H1 (cell line): ENCODE measurements around the gene CPA3. TPM values are rescaled to one million over a fixed set of nuclear protein-coding genes. Genes with fewer than 3 reads are reported as not detected.

ENCODE experiments used
- CTCF ChIA-PET: fragments of 300-600 bp; sonication (Branson Sonifier 250); formaldehyde crosslinking; loops from one replicate; lab custom pipeline; 2021; ENCODE audit not compliant: partially characterized antibody; lab: Charles Lee
- POLR2A ChIA-PET: fragments of 300-600 bp; sonication (Branson Sonifier 250); formaldehyde crosslinking; loops from one replicate; lab custom pipeline; 2021; ENCODE audit warnings: inconsistent platforms; ENCODE audit not compliant: partially characterized antibody; lab: Charles Lee
- DNase-seq, 2 experiments: peaks; one replicate each; pipeline versions ENCODE4 v3.0.0 to v3.0.0-alpha.2; 2010 to 2022; ENCODE audit warnings: low spot score in 2 of 2, low read depth in 1 of 2, mixed read lengths in 1 of 2
- FAIRE-seq: peaks from 2 replicates; lab custom pipeline; 2011; peaks lifted over from hg19 to GRCh38; lab: Jason Lieb, UNC
- H2AFZ ChIP-seq: 2 replicates; pipeline ENCODE4 v1.8.1; 2012; ENCODE audit warnings: low read length, inconsistent platforms
- H2AK5ac ChIP-seq: 2 replicates; pipeline ENCODE4 v1.6.1; 2013; ENCODE audit warnings: low read depth, low read length
- H2BK120ac ChIP-seq: replicated peaks from 2 replicates; pipeline ENCODE3; 2013; ENCODE audit warnings: low read depth, low read length, inconsistent platforms
- H2BK12ac ChIP-seq: 2 replicates; pipeline ENCODE4 v1.6.1; 2013; ENCODE audit warnings: low read depth, low read length
- H2BK15ac ChIP-seq: 2 replicates; pipeline ENCODE4 v1.6.1; 2013; ENCODE audit warnings: low read length
- H2BK20ac ChIP-seq: 2 replicates; pipeline ENCODE4 v1.6.1; 2013; ENCODE audit warnings: low read length
- H2BK5ac ChIP-seq: 2 replicates; pipeline ENCODE4 v1.6.1; 2013; ENCODE audit warnings: low read depth, low read length
- H3K14ac ChIP-seq: 2 replicates; pipeline ENCODE4 v1.6.1; 2013; ENCODE audit warnings: inconsistent platforms; ENCODE audit not compliant: insufficient read length
- H3K18ac ChIP-seq: 2 replicates; pipeline ENCODE4 v1.6.1; 2013; ENCODE audit warnings: low read length; ENCODE audit errors: extremely low read depth
- H3K23ac ChIP-seq: 2 replicates; pipeline ENCODE4 v1.6.1; 2013; ENCODE audit warnings: inconsistent platforms; ENCODE audit not compliant: insufficient read length
- H3K23me2 ChIP-seq: 2 replicates; pipeline ENCODE4 v1.6.1; 2013; ENCODE audit warnings: low read depth, low read length
- H3K27ac ChIP-seq: 2 replicates; pipeline ENCODE4 v1.6.1; 2011; ENCODE audit warnings: low read depth, low read length, inconsistent platforms
- H3K27me3 ChIP-seq, 4 experiments: replicated peaks in 1 of 4; 1 replicate in 1 of 4; 2 replicates in 3 of 4; pipeline versions ENCODE4 v1.6.1 to v1.8.1; 2011 to 2013; ENCODE audit warnings: low read length in 3 of 4, mild to moderate bottlenecking in 3 of 4, inconsistent platforms in 2 of 4, mixed read lengths in 2 of 4, moderate library complexity in 1 of 4; ENCODE audit not compliant: control insufficient read depth in 3 of 4, insufficient read depth in 3 of 4; ENCODE audit errors: extremely low read depth in 1 of 4
- H3K36me3 ChIP-seq, 4 experiments: 2 replicates each; pipeline versions ENCODE4 v1.6.1 to v1.8.1; 2011 to 2013; ENCODE audit warnings: mild to moderate bottlenecking in 4 of 4, low read length in 3 of 4, moderate library complexity in 2 of 4, control low read depth in 1 of 4, inconsistent platforms in 1 of 4; ENCODE audit not compliant: insufficient read depth in 4 of 4, control insufficient read depth in 2 of 4
- H3K4ac ChIP-seq: replicated peaks from 2 replicates; pipeline ENCODE3; 2013; ENCODE audit warnings: low read length, low read depth, mixed read lengths, inconsistent platforms; ENCODE audit not compliant: insufficient read length
- H3K4me1 ChIP-seq, 4 experiments: replicated peaks in 1 of 4; 1 replicate in 1 of 4; 2 replicates in 3 of 4; pipeline versions ENCODE4 v1.6.1 to v1.8.1; 2011 to 2013; ENCODE audit warnings: low read length in 3 of 4, inconsistent platforms in 2 of 4, mixed read lengths in 1 of 4; ENCODE audit not compliant: insufficient read depth in 4 of 4, control insufficient read depth in 3 of 4
- H3K4me2 ChIP-seq, 2 experiments: 2 replicates each; pipeline versions ENCODE4 v1.6.1 to v1.8.1; 2011 to 2013; ENCODE audit warnings: low read depth in 2 of 2, low read length in 2 of 2, control low read depth in 1 of 2, inconsistent platforms in 1 of 2, mild to moderate bottlenecking in 1 of 2; ENCODE audit not compliant: insufficient read depth in 1 of 2
- H3K4me3 ChIP-seq, 4 experiments: fragments of 200-600, 300-600 bp in 1 of 4; sonication (generic), shearing (Covaris generic), sonication (Bioruptor Twin) in 1 of 4; 2 replicates each; pipeline versions ENCODE4 v1.5.1 to v1.8.1; 2011 to 2016; ENCODE audit warnings: low read length in 4 of 4, low read depth in 3 of 4, control low read depth in 2 of 4, inconsistent platforms in 2 of 4, mild to moderate bottlenecking in 2 of 4, mixed read lengths in 1 of 4, moderate library complexity in 1 of 4; ENCODE audit not compliant: insufficient read depth in 2 of 4; ENCODE audit errors: extremely low read depth in 1 of 4
- H3K56ac ChIP-seq: replicated peaks from 2 replicates; pipeline ENCODE3; 2013; ENCODE audit warnings: low read depth, mild to moderate bottlenecking, mixed read lengths, low read length, inconsistent platforms; ENCODE audit not compliant: insufficient read length
- H3K79me1 ChIP-seq: 2 replicates; pipeline ENCODE4 v1.6.1; 2013; ENCODE audit warnings: low read depth, low read length, control low read depth
- H3K79me2 ChIP-seq, 2 experiments: 2 replicates each; pipeline versions ENCODE4 v1.6.1 to v1.8.1; 2012 to 2013; ENCODE audit warnings: low read length in 2 of 2, mild to moderate bottlenecking in 2 of 2, inconsistent platforms in 1 of 2; ENCODE audit not compliant: insufficient read depth in 2 of 2, control insufficient read depth in 1 of 2
- H3K9ac ChIP-seq, 4 experiments: replicated peaks in 1 of 4; 1 replicate in 1 of 4; 2 replicates in 3 of 4; pipeline versions ENCODE4 v1.6.1 to v1.8.1; 2011 to 2013; ENCODE audit warnings: low read depth in 3 of 4, low read length in 3 of 4, control low read depth in 2 of 4, mild to moderate bottlenecking in 2 of 4, moderate library complexity in 2 of 4, inconsistent platforms in 1 of 4; ENCODE audit errors: extremely low read depth in 1 of 4
- H3K9me3 ChIP-seq, 2 experiments: 2 replicates each; pipeline versions ENCODE4 v1.6.1 to v1.8.1; 2012 to 2013; ENCODE audit warnings: mild to moderate bottlenecking in 2 of 2, moderate library complexity in 2 of 2, control low read depth in 1 of 2, inconsistent platforms in 1 of 2, low read depth in 1 of 2, low read length in 1 of 2, mixed read lengths in 1 of 2; ENCODE audit not compliant: insufficient read depth in 2 of 2
- H4K20me1 ChIP-seq, 2 experiments: replicated peaks in 1 of 2; 2 replicates each; pipeline versions ENCODE3 to v1.8.1; 2011 to 2013; ENCODE audit warnings: inconsistent platforms in 2 of 2, low read length in 2 of 2, mild to moderate bottlenecking in 1 of 2; ENCODE audit not compliant: insufficient read depth in 2 of 2, control insufficient read depth in 1 of 2
- H4K5ac ChIP-seq: 2 replicates; pipeline ENCODE4 v1.6.1; 2013; ENCODE audit warnings: low read length, low read depth, mixed read lengths, inconsistent platforms; ENCODE audit not compliant: insufficient read length
- H4K8ac ChIP-seq: 2 replicates; pipeline ENCODE4 v1.8.0; 2013; ENCODE audit warnings: mild to moderate bottlenecking, moderate library complexity, low read length, inconsistent platforms; ENCODE audit not compliant: insufficient read depth; ENCODE audit errors: extremely low read depth
- H4K91ac ChIP-seq: replicated peaks from 2 replicates; pipeline ENCODE3; 2013; ENCODE audit warnings: low read length, mixed read lengths, inconsistent platforms; ENCODE audit not compliant: insufficient read length
- FOSL1 ChIP-seq: IDR thresholded peaks from 2 replicates; pipeline ENCODE4 v1.6.1; 2011; ENCODE audit warnings: mild to moderate bottlenecking, low read depth, low read length, moderate library complexity; ENCODE audit not compliant: insufficient read depth
- MAFK ChIP-seq: IDR thresholded peaks from 2 replicates; pipeline ENCODE4 v1.6.1; 2012; ENCODE audit warnings: low read depth, mild to moderate bottlenecking, improper control_type of control experiment, low read length
- YY1 ChIP-seq: IDR thresholded peaks from 2 replicates; pipeline ENCODE4 v1.6.1; 2011; ENCODE audit warnings: low read depth, mild to moderate bottlenecking, low read length
- WGBS, 2 experiments: shearing (Covaris generic) in 1 of 2; methylation state at CpG; one replicate each; pipeline versions ENCODE4 v1.1.6 to v1.1.7; 2013 to 2015; ENCODE audit warnings: low lambda C conversion rate in 2 of 2, mixed read lengths in 2 of 2, inconsistent platforms in 1 of 2, low coverage in 1 of 2, missing lambda C conversion rate in 1 of 2; ENCODE audit not compliant: insufficient replicate concordance in 2 of 2, insufficient coverage in 1 of 2, insufficient read length in 1 of 2; ENCODE audit errors: extremely low coverage in 1 of 2, missing lambda C conversion rate in 1 of 2; 5-methylcytosine and 5-hydroxymethylcytosine counted together
- polyA plus RNA-seq, 7 experiments: library from polyadenylated mRNA; depleted of rRNA in 3 of 7; stranded (reverse) in 5 of 7; unstranded in 2 of 7; fragments of >200 nt in 5 of 7; fragments of 200-250 nt in 2 of 7; gene quantifications; 1 replicate in 5 of 7; 2 replicates in 1 of 7; 4 replicates in 1 of 7; pipeline versions ENCODE4 v1.2.1 to v1.2.3, GENCODE V29; 2011 to 2013; ENCODE audit warnings: missing spikeins in 2 of 7, mixed read lengths in 2 of 7
- total RNA-seq: library from RNA; stranded (reverse); fragmentation: NEBNext Ultra II Directional; extraction: Animal tissue kit (Norgen Biotek cat#: 25700); gene quantifications from 2 replicates; pipeline ENCODE4 v1.2.1, GENCODE V29; 2021

The CPA3 gene
- total and polyA plus RNA-seq, 2 of the 8 experiments (the other 6 are each of a cell fraction or from before 2014, with no cell fraction given): not detected

GRCh38 chr3:148889828-148890227, 24.7 kb downstream of the CPA3 start:
- no peak overlapping the region for H2BK5ac ChIP-seq
- no peaks in the 10 kb centered on the region for H3K23me2 ChIP-seq
- POLR2A ChIA-PET: no interaction called here
- H3K79me1 ChIP-seq: no peaks in the 10 kb centered on the region
- no peaks in the 10 kb centered on the region for H3K36me3 ChIP-seq
- CTCF ChIA-PET: interaction anchor here (0.6 to 3.2 kb wide), 3 partner anchors 9 to 804 kb away, joined by 3 to 17 read pairs (median 4); no protein-coding TSS in a partner anchor
- H4K5ac ChIP-seq: no peak overlapping the region
- no peaks in the 10 kb centered on the region for H3K27me3 ChIP-seq
- H3K4me1 ChIP-seq: no peaks in the 10 kb centered on the region
- no peak overlapping the region for H3K4me2 ChIP-seq
- no peak overlapping the region for H2BK15ac ChIP-seq
- H3K79me2 ChIP-seq: no peaks in the 10 kb centered on the region
- no peak overlapping the region for H3K23ac ChIP-seq
- H4K20me1 ChIP-seq: no peaks in the 10 kb centered on the region
- H3K14ac ChIP-seq: no peak overlapping the region
- 91% methylated on average over 2 of the region's 2 CpGs; no CpG with 5 or more reads in 1 of the 2 experiments for WGBS, 2 experiments
- no peak overlapping the region for H3K56ac ChIP-seq
- H3K4me3 ChIP-seq: no peak overlapping the region
- H3K4ac ChIP-seq: no peak overlapping the region
- H2BK12ac ChIP-seq: no peak overlapping the region
- no peak overlapping the region for H2BK20ac ChIP-seq
- H2AK5ac ChIP-seq: no peak overlapping the region
- H4K91ac ChIP-seq: no peak overlapping the region
- TF ChIP-seq FOSL1: no peak
- TF ChIP-seq YY1: no peak
- TF ChIP-seq MAFK: peak; percentile 76; the same call in 1 of the 2 replicates
- no peak overlapping the region for H4K8ac ChIP-seq
- DNase-seq (no peak), FAIRE-seq (no peak)
- H2AFZ ChIP-seq: no peak overlapping the region
- H3K18ac ChIP-seq: no peak overlapping the region
- no peak overlapping the region for H3K9ac ChIP-seq
- H3K9me3 ChIP-seq: no peaks in the 10 kb centered on the region
- no peak overlapping the region for H2BK120ac ChIP-seq
- H3K27ac ChIP-seq: no peak overlapping the region
